Testis (tissue), 2 donors: ENCODE measurements around the gene MBNL2.

Experiments used
- POLR2A ChIP-seq: fragments of 450-650 bp; IDR thresholded peaks from one replicate; pipeline ENCODE4 v1.6.1; 2017; ENCODE audit warnings: antibody characterized with exemption, mild to moderate bottlenecking, moderate library complexity
- TF ChIP-seq, protein P1 (sequence below), 3 experiments: fragments of 450-650 bp in 2 of 3; fragments of 200-600 bp in 1 of 3; sonication (generic) in 1 of 3; IDR thresholded peaks; one replicate each; pipeline ENCODE4 v1.5.1; 2016 to 2019; ENCODE audit warnings: antibody characterized with exemption in 3 of 3, mild to moderate bottlenecking in 2 of 3, moderate library complexity in 1 of 3

DNA sequence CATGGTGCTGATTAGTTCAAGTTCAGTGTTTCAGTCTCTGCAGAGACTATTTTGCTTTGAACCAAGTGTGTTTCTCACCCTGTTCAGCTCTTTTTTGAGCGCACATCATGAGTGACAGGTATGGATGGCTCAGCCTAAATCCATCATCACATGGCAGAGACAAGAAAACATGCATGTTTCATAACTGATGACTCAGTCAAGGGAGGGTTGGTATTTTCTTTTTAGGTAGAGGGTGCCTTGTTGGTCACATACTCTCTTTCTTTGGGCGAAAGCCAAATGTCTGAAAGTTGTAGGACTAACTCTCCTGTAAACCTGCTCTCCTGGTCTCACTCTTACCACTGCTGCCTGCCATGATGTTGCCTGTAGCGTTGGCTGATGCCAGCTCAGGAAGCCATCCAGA lies 163.7 kb downstream of the MBNL2 start:
- TF ChIP-seq, protein P1, sequence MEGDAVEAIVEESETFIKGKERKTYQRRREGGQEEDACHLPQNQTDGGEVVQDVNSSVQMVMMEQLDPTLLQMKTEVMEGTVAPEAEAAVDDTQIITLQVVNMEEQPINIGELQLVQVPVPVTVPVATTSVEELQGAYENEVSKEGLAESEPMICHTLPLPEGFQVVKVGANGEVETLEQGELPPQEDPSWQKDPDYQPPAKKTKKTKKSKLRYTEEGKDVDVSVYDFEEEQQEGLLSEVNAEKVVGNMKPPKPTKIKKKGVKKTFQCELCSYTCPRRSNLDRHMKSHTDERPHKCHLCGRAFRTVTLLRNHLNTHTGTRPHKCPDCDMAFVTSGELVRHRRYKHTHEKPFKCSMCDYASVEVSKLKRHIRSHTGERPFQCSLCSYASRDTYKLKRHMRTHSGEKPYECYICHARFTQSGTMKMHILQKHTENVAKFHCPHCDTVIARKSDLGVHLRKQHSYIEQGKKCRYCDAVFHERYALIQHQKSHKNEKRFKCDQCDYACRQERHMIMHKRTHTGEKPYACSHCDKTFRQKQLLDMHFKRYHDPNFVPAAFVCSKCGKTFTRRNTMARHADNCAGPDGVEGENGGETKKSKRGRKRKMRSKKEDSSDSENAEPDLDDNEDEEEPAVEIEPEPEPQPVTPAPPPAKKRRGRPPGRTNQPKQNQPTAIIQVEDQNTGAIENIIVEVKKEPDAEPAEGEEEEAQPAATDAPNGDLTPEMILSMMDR (IDR thresholded peaks at IDR 0.05) = no peak
- TF ChIP-seq POLR2A = no peak
